ENCODE measurements around the gene SH3TC1. TPM values are rescaled to one million over a fixed set of nuclear protein-coding genes. Genes with fewer than 3 reads are reported as not detected.

Gene SH3TC1
- total RNA-seq, 1 experiment from 2014 or later, result 7.8 TPM

- intact Hi-C loops (cut with micrococcal nuclease; ENCODE audit: unreplicated experiment), result no loop called here
- CTCF ChIA-PET, result interaction anchor here (0.9 kb wide), 1 partner anchor 16 kb away, joined by 3 read pairs; no protein-coding TSS in a partner anchor
These were observed 29.5 kb downstream of the SH3TC1 start for GRCh38 chr4:8228319-8229250.

GRCh38 chr4:8229331-8229975 lies 30.4 kb downstream of the SH3TC1 start:
- TF ChIP-seq, protein P1, sequence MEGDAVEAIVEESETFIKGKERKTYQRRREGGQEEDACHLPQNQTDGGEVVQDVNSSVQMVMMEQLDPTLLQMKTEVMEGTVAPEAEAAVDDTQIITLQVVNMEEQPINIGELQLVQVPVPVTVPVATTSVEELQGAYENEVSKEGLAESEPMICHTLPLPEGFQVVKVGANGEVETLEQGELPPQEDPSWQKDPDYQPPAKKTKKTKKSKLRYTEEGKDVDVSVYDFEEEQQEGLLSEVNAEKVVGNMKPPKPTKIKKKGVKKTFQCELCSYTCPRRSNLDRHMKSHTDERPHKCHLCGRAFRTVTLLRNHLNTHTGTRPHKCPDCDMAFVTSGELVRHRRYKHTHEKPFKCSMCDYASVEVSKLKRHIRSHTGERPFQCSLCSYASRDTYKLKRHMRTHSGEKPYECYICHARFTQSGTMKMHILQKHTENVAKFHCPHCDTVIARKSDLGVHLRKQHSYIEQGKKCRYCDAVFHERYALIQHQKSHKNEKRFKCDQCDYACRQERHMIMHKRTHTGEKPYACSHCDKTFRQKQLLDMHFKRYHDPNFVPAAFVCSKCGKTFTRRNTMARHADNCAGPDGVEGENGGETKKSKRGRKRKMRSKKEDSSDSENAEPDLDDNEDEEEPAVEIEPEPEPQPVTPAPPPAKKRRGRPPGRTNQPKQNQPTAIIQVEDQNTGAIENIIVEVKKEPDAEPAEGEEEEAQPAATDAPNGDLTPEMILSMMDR (IDR thresholded peaks at IDR 0.05; ENCODE audit: unreplicated experiment), result no peak
- DNase-seq, result no peak
- H3K36me3 Mint-ChIP-seq (ENCODE audit: insufficient read depth, unreplicated experiment), result no peaks in the 10 kb centered on the region
- no peaks in the 10 kb centered on the region for H3K27me3 Mint-ChIP-seq (ENCODE audit: unreplicated experiment)
- no TSS peak for BruUV-seq (replicated peaks)
- intact Hi-C loops (cut with micrococcal nuclease; ENCODE audit: unreplicated experiment), result no loop called here
- CTCF ChIA-PET, result interaction anchor here (0.9 kb wide), 1 partner anchor 17 kb away, joined by 3 read pairs; no protein-coding TSS in a partner anchor
- H3K4me3 Mint-ChIP-seq (ENCODE audit: low read depth, unreplicated experiment), result no peak overlapping the region
- H3K27ac Mint-ChIP-seq (ENCODE audit: unreplicated experiment), result no peak overlapping the region
- H3K9me3 Mint-ChIP-seq (ENCODE audit: low read depth, unreplicated experiment), result no peaks in the 10 kb centered on the region
- H3K4me1 Mint-ChIP-seq (ENCODE audit: low read depth, unreplicated experiment), result no peaks in the 10 kb centered on the region

More at GRCh38 chr4:8228319-8229250, 29.5 kb downstream of the SH3TC1 start:
- TF ChIP-seq, protein P1 (IDR thresholded peaks at IDR 0.05; ENCODE audit: unreplicated experiment), result no peak
- H3K9me3 Mint-ChIP-seq (ENCODE audit: low read depth, unreplicated experiment), result no peaks in the 10 kb centered on the region
- no peak overlapping the region for H3K27ac Mint-ChIP-seq (ENCODE audit: unreplicated experiment)
- no peaks in the 10 kb centered on the region for H3K27me3 Mint-ChIP-seq (ENCODE audit: unreplicated experiment)
- no peaks in the 10 kb centered on the region for H3K36me3 Mint-ChIP-seq (ENCODE audit: insufficient read depth, unreplicated experiment)
- H3K4me3 Mint-ChIP-seq (ENCODE audit: low read depth, unreplicated experiment), result no peak overlapping the region
- H3K4me1 Mint-ChIP-seq (ENCODE audit: low read depth, unreplicated experiment), result no peaks in the 10 kb centered on the region
- no TSS peak for BruUV-seq (replicated peaks)
- no peak for DNase-seq

DNA sequence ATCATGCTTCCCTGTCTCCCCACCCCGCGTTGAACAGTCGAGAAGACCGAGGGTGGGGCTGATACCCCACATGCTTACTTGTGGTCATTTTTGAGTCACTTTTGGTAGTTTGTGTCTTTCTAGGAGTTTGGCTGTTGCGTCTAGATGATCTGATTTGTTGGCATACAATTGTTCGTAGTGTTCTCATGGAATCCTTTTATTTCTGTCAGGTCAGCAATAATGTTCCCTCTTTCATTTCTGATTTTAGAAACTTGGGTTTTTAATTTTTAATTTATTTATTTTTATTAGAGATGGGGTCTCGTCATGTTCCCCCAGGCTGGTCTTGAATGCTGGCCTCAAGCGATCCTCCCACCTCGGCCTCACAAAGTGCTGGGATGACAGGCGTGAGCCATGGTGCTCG lies 30.9 kb downstream of the SH3TC1 start:
- no TSS peak for BruUV-seq (replicated peaks)
- Mint-ChIP-seq H3K4me1 (ENCODE audit: low read depth, unreplicated experiment) (no peaks in the 10 kb centered on the region), H3K9me3 (ENCODE audit: low read depth, unreplicated experiment) (no peaks in the 10 kb centered on the region), H3K27ac (ENCODE audit: unreplicated experiment) (no peak overlapping the region), H3K27me3 (ENCODE audit: unreplicated experiment) (no peaks in the 10 kb centered on the region), H3K4me3 (ENCODE audit: low read depth, unreplicated experiment) (no peak overlapping the region), H3K36me3 (ENCODE audit: insufficient read depth, unreplicated experiment) (no peaks in the 10 kb centered on the region)
- CTCF ChIA-PET, result no interaction called here
- DNase-seq, result no peak
- TF ChIP-seq, protein P1 (IDR thresholded peaks at IDR 0.05; ENCODE audit: unreplicated experiment), result no peak
- intact Hi-C loops (cut with micrococcal nuclease; ENCODE audit: unreplicated experiment), result no loop called here

GRCh38 chr4:8230891-8231290 lies 31.8 kb downstream of the SH3TC1 start:
- H3K4me3 Mint-ChIP-seq (ENCODE audit: low read depth, unreplicated experiment), result no peak overlapping the region
- H3K27ac Mint-ChIP-seq (ENCODE audit: unreplicated experiment), result no peak overlapping the region
- no peaks in the 10 kb centered on the region for H3K36me3 Mint-ChIP-seq (ENCODE audit: insufficient read depth, unreplicated experiment)
- CTCF ChIA-PET, result no interaction called here
- intact Hi-C loops (cut with micrococcal nuclease; ENCODE audit: unreplicated experiment), result no loop called here
- H3K9me3 Mint-ChIP-seq (ENCODE audit: low read depth, unreplicated experiment), result no peaks in the 10 kb centered on the region
- H3K27me3 Mint-ChIP-seq (ENCODE audit: unreplicated experiment), result no peaks in the 10 kb centered on the region
- BruUV-seq (replicated peaks), result no TSS peak
- no peak for DNase-seq
- TF ChIP-seq, protein P1 (IDR thresholded peaks at IDR 0.05; ENCODE audit: unreplicated experiment), result no peak
- no peaks in the 10 kb centered on the region for H3K4me1 Mint-ChIP-seq (ENCODE audit: low read depth, unreplicated experiment)

Data from Calu3 (cell line).